Activated T-helper 1 cell treated with anti-CD3 and anti-CD28 coated beads, Interleukin-2, amount 50 U/mL, for 16 hours (primary cell): ENCODE results near the gene PSTPIP1.
A peak's percentile ranks its signal among the peaks of the same experiment; 100 is the strongest.

Experiments used
- DNase-seq, 2 donors: peaks; one replicate each; pipeline ENCODE4 v3.0.0-alpha.2; 2020; ENCODE audit warnings: low read depth in 1 of 2, low spot score in 1 of 2

Gene PSTPIP1

DNA sequence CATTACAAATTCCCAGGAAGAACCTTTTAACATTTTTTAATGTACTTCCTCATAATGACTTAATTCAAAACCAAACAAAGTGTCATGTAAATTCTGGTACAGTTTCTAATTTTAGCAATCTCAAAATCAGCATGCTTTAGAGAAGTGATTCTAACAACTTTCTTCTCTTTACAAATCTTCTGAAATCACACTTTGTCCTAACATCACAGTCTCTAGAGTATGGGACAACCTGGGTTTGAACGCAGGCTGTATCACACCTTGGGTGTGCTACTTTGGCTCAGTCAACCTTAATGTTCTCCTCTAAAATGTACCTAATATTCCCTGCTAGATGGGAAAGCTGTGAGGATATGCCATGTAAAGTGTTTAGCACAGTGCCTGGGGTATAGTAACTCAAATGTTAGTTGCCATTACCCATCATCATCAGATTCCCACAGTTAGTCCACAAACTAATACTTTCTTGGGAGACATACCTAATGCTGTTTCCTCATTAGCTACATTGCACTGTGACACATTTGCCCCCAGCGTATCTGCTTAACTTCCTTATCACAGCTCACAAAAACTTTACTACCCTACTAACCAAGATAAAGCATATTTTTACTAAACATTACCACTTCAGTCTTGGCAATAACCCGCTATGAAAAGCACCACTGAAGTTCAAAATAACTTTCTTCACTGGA lies 72.9 kb downstream of the PSTPIP1 start:
- no peak for DNase-seq

DNA sequence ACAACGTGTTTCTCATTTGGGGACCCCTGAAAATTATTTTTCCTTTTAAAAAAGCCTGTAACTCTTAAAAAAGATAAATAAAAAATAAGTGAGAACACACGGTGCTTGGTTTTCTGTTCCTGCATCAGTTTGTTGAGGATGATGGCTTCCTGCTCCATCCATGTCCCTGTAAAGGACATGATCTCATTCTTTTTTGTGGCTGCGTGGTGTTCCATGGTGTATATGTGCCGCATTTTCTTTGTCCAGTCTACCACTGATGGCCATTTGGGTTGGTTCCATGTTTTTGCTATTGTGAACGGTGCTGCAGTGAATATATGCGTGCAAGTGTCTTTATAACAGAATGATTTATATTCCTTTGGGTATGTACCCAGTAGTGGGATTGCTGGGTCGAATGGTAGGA lies 73.7 kb downstream of the PSTPIP1 start:
- DNase-seq, result no peak

DNA sequence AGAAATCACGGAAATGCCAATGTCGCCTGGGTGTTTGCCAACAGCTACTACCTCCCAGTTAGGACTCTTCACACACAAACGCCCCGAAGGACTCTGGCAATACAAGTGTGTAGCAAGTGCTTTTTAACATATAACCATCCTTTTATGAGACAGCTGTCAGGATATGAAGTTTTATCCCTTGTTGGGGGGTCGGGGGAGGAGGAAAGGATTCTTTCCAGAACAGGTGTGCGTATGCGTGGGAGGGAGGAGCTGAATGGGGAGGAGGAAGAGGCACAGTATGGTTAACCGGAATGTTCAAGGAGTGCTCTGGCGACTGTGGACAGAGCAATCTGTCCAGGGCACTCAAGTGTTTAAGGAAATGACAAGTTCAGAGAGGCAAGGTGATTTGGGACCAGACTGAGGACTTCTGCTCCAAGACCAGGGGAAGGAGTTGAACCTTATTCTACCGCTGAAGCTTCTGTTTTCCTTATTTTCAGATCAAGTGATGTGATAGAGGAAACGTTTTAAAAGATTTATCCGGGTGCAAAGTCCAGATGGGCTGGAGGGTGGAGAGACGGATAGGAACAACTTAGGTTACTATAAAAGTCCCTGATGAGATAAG lies 74.7 kb downstream of the PSTPIP1 start:
- no peak for DNase-seq

DNA sequence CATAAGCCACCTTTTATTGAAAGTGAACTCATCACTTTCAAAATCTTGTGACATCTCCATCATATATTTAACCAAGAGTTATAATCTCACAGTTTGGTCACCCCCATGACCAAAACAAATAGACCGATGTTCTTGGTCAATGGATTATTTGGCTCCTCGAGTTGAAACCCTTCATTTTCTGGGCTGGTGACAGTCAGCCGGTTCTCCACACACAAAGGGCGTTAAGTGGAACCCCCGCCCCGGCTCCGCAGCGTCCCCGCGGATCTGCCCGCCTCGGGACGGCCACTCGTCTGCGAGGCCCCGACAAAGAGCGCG lies 75.2 kb downstream of the PSTPIP1 start:
- no peak for DNase-seq

DNA sequence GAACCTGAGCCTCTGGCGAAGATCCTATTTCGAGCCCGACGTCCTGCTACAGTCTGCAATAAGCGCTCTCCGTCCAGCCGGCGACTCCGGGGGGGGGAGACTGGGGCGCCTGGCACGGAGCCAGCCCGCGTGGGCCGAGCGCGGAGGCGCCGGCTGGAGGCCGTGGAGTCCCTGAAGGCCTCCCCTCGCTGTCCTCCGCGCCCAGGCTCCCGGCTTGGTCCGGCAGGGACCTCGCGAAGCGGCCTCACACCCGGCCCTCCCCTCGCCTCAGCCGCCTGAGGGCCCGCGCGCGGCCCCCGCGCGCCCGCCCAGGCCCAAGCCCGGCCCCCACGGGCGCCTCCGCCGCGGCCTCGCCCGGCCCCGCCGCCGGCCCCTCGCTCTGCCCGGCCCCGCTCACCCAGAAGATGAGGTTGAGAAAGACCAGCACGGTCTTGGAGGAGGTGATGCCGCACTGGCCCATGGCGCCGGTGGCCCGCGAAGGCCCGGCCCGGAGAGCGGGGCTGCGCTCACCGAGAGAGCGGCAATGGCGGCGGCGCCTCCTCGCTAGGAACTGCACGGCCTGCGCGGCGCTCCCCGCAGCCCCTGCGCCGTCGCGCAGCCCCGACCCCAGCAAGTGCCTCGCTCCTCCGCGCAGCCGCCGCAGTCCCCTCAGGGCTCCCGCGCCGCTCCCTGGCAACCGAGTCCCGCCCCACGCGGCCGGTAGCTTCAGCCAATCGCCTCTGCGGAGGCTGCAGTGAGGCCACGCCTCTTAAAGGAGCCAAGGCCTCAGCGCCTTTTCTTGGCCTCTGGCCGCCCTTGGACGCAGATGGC lies 75.8 kb downstream of the PSTPIP1 start, which contains the start of gene TSPAN3:
Gene TSPAN3, minus strand, starts transcription at position 615 of the 810 bp plus-strand sequence. Its CDS starts 155 bp downstream, at position 460.
- peak; percentile 79 to 88 for DNase-seq

DNA sequence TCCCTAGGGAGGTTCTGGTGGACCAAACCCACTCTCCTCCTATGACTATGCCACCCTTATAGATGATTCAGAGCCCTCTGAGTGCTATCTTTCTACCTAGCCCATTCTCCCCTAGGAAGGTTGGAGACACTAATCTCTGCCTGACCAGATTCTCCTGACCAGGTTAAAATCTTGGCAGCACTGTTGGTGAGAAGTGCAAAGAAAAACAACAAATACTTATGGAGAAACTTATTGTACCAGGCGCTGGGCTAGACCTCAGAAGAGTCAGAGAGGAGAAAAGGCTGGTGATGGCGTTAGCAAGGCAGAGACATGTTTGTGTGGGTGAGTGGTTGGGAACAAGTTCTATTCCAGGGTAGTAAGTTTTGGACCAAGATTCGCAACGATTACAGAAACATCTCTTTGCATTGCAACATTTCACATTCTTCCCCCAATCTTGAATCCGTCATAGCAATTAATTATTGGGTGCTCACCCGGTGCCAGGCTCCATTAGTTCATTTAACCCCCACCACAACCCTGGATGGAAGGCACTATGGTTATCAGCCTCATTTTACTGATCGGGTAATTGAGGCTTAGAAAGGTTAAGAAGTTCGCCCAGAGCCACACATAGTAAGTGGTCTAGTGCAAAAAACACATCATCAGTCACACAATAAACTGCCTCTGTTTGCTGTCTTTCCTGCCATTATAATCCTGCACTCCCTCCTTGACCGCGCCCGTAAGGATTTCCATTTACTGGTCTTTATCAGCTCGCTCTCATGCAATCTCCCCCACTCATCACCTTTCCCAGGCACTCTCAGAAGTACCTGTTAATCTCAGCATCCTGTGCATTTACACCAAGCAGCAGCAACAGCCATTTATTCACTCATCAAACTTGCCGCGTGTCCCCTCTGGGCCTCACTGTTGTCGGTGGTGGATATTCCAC lies 76.6 kb downstream of the PSTPIP1 start:
- DNase-seq, result no peak

DNA sequence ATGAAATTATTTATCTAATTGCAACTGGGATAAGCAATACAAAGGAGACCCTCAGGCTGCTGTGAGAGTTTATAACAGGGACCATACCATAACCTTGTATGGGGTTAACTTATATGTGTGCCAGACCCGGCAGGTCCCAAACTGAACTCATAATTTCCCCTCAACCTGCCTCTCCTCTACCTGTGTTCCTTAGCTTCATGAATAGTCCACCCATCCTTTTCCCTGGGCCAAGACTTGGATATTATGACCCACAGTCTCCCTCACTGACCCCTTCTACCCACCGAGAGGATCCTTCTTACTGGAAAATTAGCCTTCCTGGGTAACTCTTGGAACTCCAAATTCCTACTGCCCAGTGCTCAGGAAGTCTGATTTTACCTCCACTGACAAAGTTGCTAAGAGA lies 79.4 kb downstream of the PSTPIP1 start:
- DNase-seq, result no peak

DNA sequence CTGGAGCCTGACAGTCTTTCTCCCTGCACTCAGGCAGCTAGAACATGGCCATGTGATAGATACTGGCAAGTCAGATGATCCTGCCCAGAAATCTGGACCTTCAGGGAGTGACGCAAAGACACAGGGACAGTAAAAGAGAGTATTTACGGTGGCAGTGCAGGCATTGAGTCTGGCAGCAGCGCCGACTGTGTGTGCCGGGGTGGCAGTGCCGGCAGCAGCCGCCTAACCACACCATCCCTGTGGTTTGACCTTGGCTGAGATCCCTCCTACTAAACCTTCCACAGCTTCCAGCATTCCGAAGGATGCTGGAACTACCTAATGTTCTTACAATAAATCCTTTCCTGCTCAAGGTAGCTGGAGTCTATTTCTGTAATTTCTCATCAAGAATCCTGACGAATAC lies 80.6 kb downstream of the PSTPIP1 start:
- no peak for DNase-seq

DNA sequence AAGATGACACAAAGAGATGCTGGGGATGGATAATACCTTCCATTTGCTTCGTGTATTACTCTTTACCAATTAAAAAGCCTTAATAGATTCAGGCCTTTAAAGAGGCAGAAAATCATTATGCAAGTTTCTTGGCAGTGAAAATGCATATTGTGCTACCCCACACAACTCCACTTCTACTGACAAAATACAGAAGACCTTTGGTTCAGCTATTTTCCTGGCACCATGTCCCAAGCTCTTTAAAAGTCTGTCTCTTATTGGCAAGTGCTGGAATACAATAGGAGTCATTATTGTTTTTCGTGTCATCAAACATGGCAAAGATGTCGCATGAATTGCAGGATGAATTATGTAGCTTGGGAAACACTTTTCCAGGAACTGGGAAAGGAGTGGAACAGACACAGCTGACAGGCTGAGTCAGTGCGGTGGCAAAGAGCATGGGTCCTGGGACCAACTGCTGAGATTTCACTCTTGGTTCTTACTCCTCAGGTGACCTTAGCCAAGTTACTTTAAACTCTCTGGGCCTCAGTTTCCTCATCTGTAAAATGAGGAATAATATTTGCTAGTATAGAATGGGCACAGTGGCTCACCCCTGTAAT lies 81.5 kb downstream of the PSTPIP1 start:
- DNase-seq, result no peak

DNA sequence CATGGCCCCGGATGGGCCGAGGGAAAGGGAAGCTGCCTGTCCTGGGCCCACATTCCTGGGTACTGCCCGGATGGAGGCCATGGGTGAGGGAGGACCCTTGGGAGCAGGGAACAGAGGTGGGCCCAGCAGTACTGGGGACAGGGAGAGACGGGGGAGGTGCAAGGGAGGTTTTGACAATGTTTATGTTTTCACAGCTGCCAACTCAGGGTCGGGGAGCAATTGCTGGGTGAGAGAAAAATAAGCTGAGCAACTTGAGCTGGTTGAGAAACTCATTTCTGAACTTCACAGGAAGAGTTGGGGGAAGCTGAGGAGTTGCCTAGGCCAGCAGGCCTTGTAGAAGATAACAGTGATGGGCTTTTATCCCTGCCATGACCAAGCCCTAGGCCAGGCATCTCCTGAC lies 87.0 kb downstream of the PSTPIP1 start:
- no peak for DNase-seq

DNA sequence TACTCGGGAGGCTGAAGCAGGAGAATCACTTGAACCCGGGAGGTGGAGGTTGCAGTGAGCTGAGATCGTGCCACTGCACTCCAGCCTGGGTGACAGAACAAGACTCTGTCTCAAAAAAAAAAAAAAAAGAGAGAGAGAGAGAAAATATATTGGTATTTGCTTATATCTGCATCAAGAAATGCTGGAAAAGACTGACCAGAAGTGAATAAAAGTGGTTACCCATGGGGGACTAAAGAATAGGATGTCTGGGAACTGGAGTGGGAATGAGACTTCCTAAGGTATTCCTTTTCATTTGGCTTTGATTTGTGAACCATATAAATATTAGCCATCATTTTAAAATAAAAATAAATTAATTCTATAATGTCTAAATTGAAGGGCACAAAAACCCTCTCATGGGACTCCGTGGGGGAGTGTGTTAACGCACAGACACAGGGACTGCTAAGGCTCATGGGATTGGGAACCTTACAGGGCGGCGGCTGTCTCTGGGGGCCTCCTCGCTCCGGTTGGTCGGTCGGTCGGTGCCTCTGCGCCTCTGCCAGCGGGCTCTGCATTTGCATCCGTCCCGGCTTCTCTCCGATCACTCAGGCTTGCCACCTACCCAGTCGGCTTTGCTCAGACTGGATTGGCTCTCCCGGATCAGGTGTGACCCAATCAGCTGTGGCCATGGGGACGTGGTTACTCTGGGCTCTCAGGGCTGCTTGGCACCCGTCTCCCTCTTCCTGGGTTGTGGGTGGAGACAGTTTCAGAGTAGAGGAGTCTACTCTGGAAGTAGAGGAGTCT lies 88.6 kb downstream of the PSTPIP1 start:
- DNase-seq, result peak; percentile 12 to 16

DNA sequence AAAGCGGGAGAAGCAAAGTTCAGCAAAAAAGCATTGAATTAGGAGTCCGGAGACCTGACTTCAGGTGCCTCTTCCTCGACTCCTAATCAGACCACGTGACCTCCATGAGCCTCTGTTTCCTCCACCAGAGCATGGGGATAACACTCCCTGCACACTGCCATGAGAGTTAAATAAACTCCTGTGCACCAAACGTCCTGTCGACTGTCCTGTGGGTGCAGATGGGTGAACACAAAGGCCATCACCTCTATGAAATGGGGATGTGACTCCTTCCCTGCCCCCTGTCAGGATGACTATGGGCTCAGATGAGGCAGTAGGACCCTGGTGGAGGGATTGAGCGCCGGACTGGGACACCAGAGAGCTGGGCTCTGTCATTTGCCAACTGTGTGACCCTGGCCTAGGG lies 89.5 kb downstream of the PSTPIP1 start:
- no peak for DNase-seq

DNA sequence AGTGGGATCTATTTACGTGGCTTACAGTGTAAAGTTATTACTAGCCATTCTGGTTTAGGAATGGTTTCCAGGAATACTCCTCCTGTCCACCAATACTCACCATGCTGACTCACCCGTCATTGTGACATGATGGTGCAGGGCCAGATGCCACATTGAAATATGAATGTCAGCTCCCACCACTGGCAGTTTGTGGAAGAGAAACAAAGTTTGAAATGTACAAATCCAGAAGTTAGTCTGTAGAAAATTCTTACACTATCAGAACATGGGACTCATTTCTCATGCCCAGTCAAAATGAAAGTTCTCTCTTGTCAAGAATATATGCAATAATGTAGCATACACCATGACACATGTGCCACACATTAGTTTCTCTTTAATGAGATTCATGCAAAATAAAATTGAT lies 90.4 kb downstream of the PSTPIP1 start:
- no peak for DNase-seq
